ENCODE measurements around the gene PTER.

DNA sequence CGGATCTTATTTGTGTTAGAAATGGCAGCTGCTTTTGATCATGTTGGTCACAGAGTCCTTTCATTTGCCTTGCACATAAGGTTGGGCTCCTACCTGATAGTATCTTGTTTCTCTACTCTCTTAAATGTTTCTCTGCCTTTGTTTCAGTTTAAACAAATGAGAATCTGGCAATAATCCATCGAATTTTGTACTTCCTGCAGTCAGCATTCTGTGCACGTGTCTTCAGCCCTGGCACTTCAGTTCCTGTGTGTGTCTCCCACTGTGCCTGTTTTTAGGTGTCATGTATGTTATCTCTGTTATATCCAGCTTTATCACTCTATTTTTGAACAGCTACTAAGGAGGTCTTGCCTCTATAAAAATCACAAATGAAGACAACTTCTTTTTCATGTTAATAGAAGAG is 28.4 kb upstream of the PTER start:
- TF ChIP-seq, protein P1, sequence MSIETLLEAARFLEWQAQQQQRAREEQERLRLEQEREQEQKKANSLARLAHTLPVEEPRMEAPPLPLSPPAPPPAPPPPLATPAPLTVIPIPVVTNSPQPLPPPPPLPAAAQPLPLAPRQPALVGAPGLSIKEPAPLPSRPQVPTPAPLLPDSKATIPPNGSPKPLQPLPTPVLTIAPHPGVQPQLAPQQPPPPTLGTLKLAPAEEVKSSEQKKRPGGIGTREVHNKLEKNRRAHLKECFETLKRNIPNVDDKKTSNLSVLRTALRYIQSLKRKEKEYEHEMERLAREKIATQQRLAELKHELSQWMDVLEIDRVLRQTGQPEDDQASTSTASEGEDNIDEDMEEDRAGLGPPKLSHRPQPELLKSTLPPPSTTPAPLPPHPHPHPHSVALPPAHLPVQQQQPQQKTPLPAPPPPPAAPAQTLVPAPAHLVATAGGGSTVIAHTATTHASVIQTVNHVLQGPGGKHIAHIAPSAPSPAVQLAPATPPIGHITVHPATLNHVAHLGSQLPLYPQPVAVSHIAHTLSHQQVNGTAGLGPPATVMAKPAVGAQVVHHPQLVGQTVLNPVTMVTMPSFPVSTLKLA (IDR thresholded peaks at IDR 0.05): no peak
- no peak for TF ChIP-seq ZNF253 (CRISPR knock-in tag; IDR thresholded peaks at IDR 0.05; ENCODE audit: borderline replicate concordance)
